NCI-H2196 (cell line): ENCODE data around the gene ACR.

Experiments
- DNase-seq: peaks from one replicate; lab custom pipeline; 2025; ENCODE audit not compliant: unreplicated experiment; lab: John Stamatoyannopoulos, UW

The ACR gene

GRCh38 chr22:50737728-50738648, at the start of gene ACR:
Gene ACR, plus strand, starts transcription at chr22:50738204. Its CDS starts 32 bp downstream, at chr22:50738236.
- no peak for DNase-seq

GRCh38 chr22:50688448-50688847, 49.6 kb upstream of the ACR start:
- no peak for DNase-seq

- no peak for DNase-seq
Measured at GRCh38 chr22:50691521-50691920, 46.5 kb upstream of the ACR start.

GRCh38 chr22:50693462-50693861, 44.5 kb upstream of the ACR start:
- DNase-seq, result no peak

- no peak for DNase-seq
Measured at GRCh38 chr22:50694099-50694605, 43.9 kb upstream of the ACR start.

- DNase-seq, result no peak
Measured at GRCh38 chr22:50694766-50695420, 43.1 kb upstream of the ACR start.

- peak; percentile 59 for DNase-seq
Measured at GRCh38 chr22:50695421-50696250, 42.4 kb upstream of the ACR start.

- DNase-seq, result no peak
Measured at GRCh38 chr22:50696251-50696798, 41.7 kb upstream of the ACR start.

- DNase-seq, result peak; percentile 22
Measured at GRCh38 chr22:50696799-50697561, 41.0 kb upstream of the ACR start.

- DNase-seq, result no peak
Measured at GRCh38 chr22:50697667-50698506, 40.1 kb upstream of the ACR start.

- no peak for DNase-seq
Measured at GRCh38 chr22:50698546-50698945, 39.5 kb upstream of the ACR start.

- no peak for DNase-seq
Measured at GRCh38 chr22:50699001-50699755, 38.8 kb upstream of the ACR start.

- no peak for DNase-seq
Measured at GRCh38 chr22:50699756-50700386, 38.1 kb upstream of the ACR start.

GRCh38 chr22:50700387-50701075, 37.5 kb upstream of the ACR start:
- no peak for DNase-seq

- no peak for DNase-seq
Measured at GRCh38 chr22:50701076-50701419, 37.0 kb upstream of the ACR start.

GRCh38 chr22:50701428-50702154, 36.4 kb upstream of the ACR start:
- no peak for DNase-seq

- no peak for DNase-seq
Measured at GRCh38 chr22:50702261-50702671, 35.7 kb upstream of the ACR start.
